Natural killer cell (primary cell): ENCODE data around the gene MYO18B. TPM values are rescaled to one million over a fixed set of nuclear protein-coding genes. Genes with fewer than 3 reads are reported as not detected.

Experiments used
- ATAC-seq, 3 donors: fragments of 150-1000 bp in 2 of 3; fragments of 200-7000 bp in 1 of 3; cut with Tn5 transposase; 1 replicate in 1 of 3; 2 replicates in 2 of 3; pipeline ENCODE4 v1.10.0; 2021; ENCODE audit warnings: mild to moderate bottlenecking in 2 of 3, moderate library complexity in 2 of 3
- DNase-seq, 2 donors: peaks; one replicate each; pipeline versions ENCODE4 v3.0.0 to v3.0.0-alpha.2; 2013 to 2021; ENCODE audit warnings: mixed read lengths in 1 of 2
- H3K27ac ChIP-seq: one replicate; pipeline ENCODE4 v1.5.1; 2013; ENCODE audit warnings: mild to moderate bottlenecking, low read length
- H3K27me3 ChIP-seq: one replicate; pipeline ENCODE4 v1.6.1; 2013; ENCODE audit warnings: low read length; ENCODE audit not compliant: control insufficient read depth, insufficient read depth
- H3K36me3 ChIP-seq: one replicate; pipeline ENCODE4 v1.6.1; 2013; ENCODE audit warnings: low read length; ENCODE audit not compliant: control insufficient read depth, insufficient read depth
- H3K4me1 ChIP-seq: one replicate; pipeline ENCODE4 v1.6.1; 2013; ENCODE audit warnings: low read length; ENCODE audit not compliant: control insufficient read depth, insufficient read depth
- H3K4me3 ChIP-seq: one replicate; pipeline ENCODE4 v1.5.1; 2013; ENCODE audit warnings: low read length
- H3K9me3 ChIP-seq: one replicate; pipeline ENCODE4 v1.6.1; 2013; ENCODE audit warnings: low read length; ENCODE audit not compliant: control insufficient read depth, insufficient read depth
- H3K27ac Mint-ChIP-seq, 2 donors: one replicate each; pipeline ENCODE4 v1.8.0; 2022; ENCODE audit warnings: mild to moderate bottlenecking in 2 of 2, mixed read lengths in 2 of 2, moderate library complexity in 1 of 2
- H3K27me3 Mint-ChIP-seq, 2 donors: one replicate each; pipeline ENCODE4 v1.8.0; 2022; ENCODE audit warnings: low read depth in 2 of 2, mixed read lengths in 2 of 2
- H3K36me3 Mint-ChIP-seq: one replicate; pipeline ENCODE4 v1.8.0; 2022; ENCODE audit warnings: mixed read lengths
- H3K4me1 Mint-ChIP-seq, 2 donors: one replicate each; pipeline ENCODE4 v1.8.0; 2022; ENCODE audit warnings: mixed read lengths in 2 of 2
- H3K4me3 Mint-ChIP-seq: one replicate; pipeline ENCODE4 v1.8.0; 2022; ENCODE audit warnings: mild to moderate bottlenecking, moderate library complexity, mixed read lengths
- H3K9me3 Mint-ChIP-seq, 2 donors: one replicate each; pipeline ENCODE4 v1.8.0; 2022; ENCODE audit warnings: mixed read lengths in 2 of 2
- CTCF ChIP-seq: fragments of 200-600 bp; IDR thresholded peaks from one replicate; pipeline ENCODE4 v1.8.0; 2022; ENCODE audit warnings: antibody characterized with exemption
- WGBS: methylation state at CpG from one replicate; pipeline ENCODE4 v1.1.7; 2013; ENCODE audit warnings: missing lambda C conversion rate; ENCODE audit not compliant: insufficient coverage; 5-methylcytosine and 5-hydroxymethylcytosine counted together
- intact Hi-C: fragments of 100-400 bp; cut with micrococcal nuclease; formaldehyde crosslinking; loops from one replicate; pipeline ENCODE4 v1.14.2; 2022
- total RNA-seq, 4 donors: library from RNA; stranded (reverse); fragments of 120-200 nt in 1 of 4; gene quantifications; one replicate each; pipeline versions ENCODE4 v1.2.3 to v1.2.4, GENCODE V29; 2013 to 2022

Gene MYO18B
- total RNA-seq, 3 donors from 2014 or later (not counting 1 experiment from before 2014, with no cell fraction given) = 0.07 to 0.14 (median 0.10) TPM

GRCh38 chr22:25884121-25884520 is 142.1 kb downstream of the MYO18B start:
- no peak for TF ChIP-seq CTCF
- no peak overlapping the region for H3K4me3 Mint-ChIP-seq
- no peaks in the 10 kb centered on the region for H3K36me3 Mint-ChIP-seq
- Histone ChIP-seq H3K9me3 (no peaks in the 10 kb centered on the region), H3K4me3 (no peak overlapping the region), H3K4me1 (no peaks in the 10 kb centered on the region), H3K36me3 (no peaks in the 10 kb centered on the region), H3K27me3 (no peaks in the 10 kb centered on the region), H3K27ac (no peak overlapping the region)
- no peak overlapping the region for H3K27ac Mint-ChIP-seq
- H3K9me3 Mint-ChIP-seq = no peaks in the 10 kb centered on the region
- intact Hi-C loops = no loop called here
- no peak for ATAC-seq
- DNase-seq = no peak
- no peaks in the 10 kb centered on the region for H3K4me1 Mint-ChIP-seq
- WGBS = 88% methylated on average over 4 of the region's 4 CpGs
- peaks cover 12% of the 10 kb centered on the region in 2 donors for H3K27me3 Mint-ChIP-seq

- H3K36me3 Mint-ChIP-seq = no peaks in the 10 kb centered on the region
- Histone ChIP-seq H3K9me3 (no peaks in the 10 kb centered on the region), H3K4me1 (no peaks in the 10 kb centered on the region), H3K4me3 (no peak overlapping the region), H3K27me3 (no peaks in the 10 kb centered on the region), H3K36me3 (no peaks in the 10 kb centered on the region), H3K27ac (no peak overlapping the region)
- TF ChIP-seq CTCF = no peak
- no peaks in the 10 kb centered on the region for H3K9me3 Mint-ChIP-seq
- DNase-seq (no peak), ATAC-seq (no peak)
- intact Hi-C loops = no loop called here
- peaks cover 6 to 10% of the 10 kb centered on the region in 2 donors for H3K27me3 Mint-ChIP-seq
- 83% methylated on average over 5 of the region's 5 CpGs for WGBS
- H3K4me3 Mint-ChIP-seq = no peak overlapping the region
- H3K27ac Mint-ChIP-seq = no peak overlapping the region
- no peaks in the 10 kb centered on the region for H3K4me1 Mint-ChIP-seq
These were observed 146.5 kb downstream of the MYO18B start for GRCh38 chr22:25888399-25889054.

- H3K4me1 Mint-ChIP-seq = no peaks in the 10 kb centered on the region
- no peaks in the 10 kb centered on the region for H3K9me3 Mint-ChIP-seq
- ATAC-seq (no peak), DNase-seq (no peak)
- H3K4me3 Mint-ChIP-seq = no peak overlapping the region
- no peak overlapping the region for H3K4me3 ChIP-seq
- no peak overlapping the region for H3K27ac ChIP-seq
- H3K9me3 ChIP-seq = no peaks in the 10 kb centered on the region
- TF ChIP-seq CTCF = no peak
- peaks cover 10 to 16% of the 10 kb centered on the region in 2 donors for H3K27me3 Mint-ChIP-seq
- no peaks in the 10 kb centered on the region for H3K4me1 ChIP-seq
- no peak overlapping the region for H3K27ac Mint-ChIP-seq
- no peaks in the 10 kb centered on the region for H3K36me3 ChIP-seq
- intact Hi-C loops = no loop called here
- no peaks in the 10 kb centered on the region for H3K36me3 Mint-ChIP-seq
- 87% methylated on average over 10 of the region's 10 CpGs for WGBS
- H3K27me3 ChIP-seq = no peaks in the 10 kb centered on the region
These were observed 148.7 kb downstream of the MYO18B start for GRCh38 chr22:25890651-25891050.

GRCh38 chr22:25892678-25893077 is 150.7 kb downstream of the MYO18B start:
- intact Hi-C loops = no loop called here
- no peak for ATAC-seq
- DNase-seq = no peak
- Histone ChIP-seq H3K4me1 (no peaks in the 10 kb centered on the region), H3K27me3 (no peaks in the 10 kb centered on the region), H3K36me3 (no peaks in the 10 kb centered on the region), H3K9me3 (no peaks in the 10 kb centered on the region), H3K4me3 (no peak overlapping the region), H3K27ac (no peak overlapping the region)
- no peaks in the 10 kb centered on the region for H3K9me3 Mint-ChIP-seq
- WGBS = 61% methylated on average over 4 of the region's 4 CpGs
- no peaks in the 10 kb centered on the region for H3K4me1 Mint-ChIP-seq
- no peak overlapping the region for H3K27ac Mint-ChIP-seq
- peaks cover 15 to 23% of the 10 kb centered on the region in 2 donors for H3K27me3 Mint-ChIP-seq
- TF ChIP-seq CTCF = no peak
- no peak overlapping the region for H3K4me3 Mint-ChIP-seq
- H3K36me3 Mint-ChIP-seq = no peaks in the 10 kb centered on the region
